Testis (tissue), 3 donors: ENCODE data around the gene IL18. TPM values are rescaled to one million over a fixed set of nuclear protein-coding genes. Genes with fewer than 3 reads are reported as not detected.

Source experiments
- DNase-seq: peaks from one replicate; pipeline ENCODE4 v3.0.0-alpha.2; 2019
- H3K27ac ChIP-seq, 2 donors: fragments of 200-600 bp; sonication (generic); one replicate each; pipeline ENCODE4 v1.5.1; 2019
- H3K27me3 ChIP-seq: fragments of 200-600 bp; sonication (generic); one replicate; pipeline ENCODE4 v1.5.1; 2019
- H3K36me3 ChIP-seq: fragments of 200-600 bp; sonication (generic); one replicate; pipeline ENCODE4 v1.5.1; 2017; ENCODE audit warnings: low read depth; ENCODE audit errors: missing control alignments
- H3K4me1 ChIP-seq: fragments of 200-600 bp; sonication (generic); one replicate; pipeline ENCODE4 v1.5.1; 2019
- H3K4me3 ChIP-seq, 2 donors: fragments of 200-600 bp; sonication (generic); one replicate each; pipeline ENCODE4 v1.5.1; 2017 to 2019
- H3K9me3 ChIP-seq: fragments of 200-600 bp; sonication (generic); one replicate; pipeline ENCODE4 v1.5.1; 2017
- POLR2A ChIP-seq: fragments of 450-650 bp; IDR thresholded peaks from one replicate; pipeline ENCODE4 v1.6.1; 2017; ENCODE audit warnings: antibody characterized with exemption, mild to moderate bottlenecking, moderate library complexity
- WGBS, 2 donors: methylation state at CpG; one replicate each; pipeline ENCODE4 v1.1.5; 2018; 5-methylcytosine and 5-hydroxymethylcytosine counted together
- intact Hi-C: fragments of 100-400 bp; cut with DNase I; formaldehyde crosslinking; loops from one replicate; pipeline ENCODE4 v1.15.1; 2023; ENCODE audit warnings: low total_unique reads
- polyA plus RNA-seq: library from polyadenylated mRNA; stranded (reverse); fragments of 350-450 nt; fragmentation: Illumina TruSeq; extraction: RNeasy Lipid Tissue Mini Kit (QIAGEN cat#74804); gene quantifications from one replicate; pipeline ENCODE4 v1.2.3, GENCODE V29; 2014; ENCODE audit warnings: low read depth, low replicate concordance; ENCODE audit not compliant: insufficient read depth
- total RNA-seq, 2 donors: library from RNA; depleted of rRNA; stranded (reverse); fragments of >200 nt; gene quantifications; one replicate each; pipeline ENCODE4 v1.2.3, GENCODE V29; 2016
- TF ChIP-seq, protein P1 (sequence below), 3 experiments: fragments of 450-650 bp in 2 of 3; fragments of 200-600 bp in 1 of 3; sonication (generic) in 1 of 3; IDR thresholded peaks; one replicate each; pipeline ENCODE4 v1.5.1; 2016 to 2019; ENCODE audit warnings: antibody characterized with exemption in 3 of 3, mild to moderate bottlenecking in 2 of 3, moderate library complexity in 1 of 3

IL18 gene
- total and polyA plus RNA-seq, 3 donors from 2014 or later, result 4.7 to 7.9 (median 7.4) TPM

DNA sequence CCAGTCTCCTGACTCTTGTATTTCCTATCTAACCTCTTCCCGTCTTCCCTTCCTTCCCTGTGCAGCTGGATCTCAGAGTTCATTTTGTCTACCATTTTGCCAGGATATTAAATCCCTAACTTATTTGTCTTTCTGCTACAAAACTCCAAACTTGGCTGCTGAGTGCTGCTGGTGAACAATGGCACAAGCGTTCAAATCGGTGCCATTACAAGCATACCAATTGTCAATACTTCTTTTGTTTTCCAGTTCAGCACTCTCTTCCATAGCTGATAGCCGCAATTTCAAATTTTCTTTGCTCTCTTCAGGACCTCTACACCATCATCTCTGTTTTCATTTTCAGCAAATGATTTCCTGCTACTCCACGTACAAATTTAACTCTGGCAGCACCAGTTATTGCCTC, 13.4 kb downstream of the IL18 start:
- intact Hi-C loops, result no loop called here
- no peaks in the 10 kb centered on the region for H3K4me1 ChIP-seq
- no peak overlapping the region for H3K27ac ChIP-seq
- TF ChIP-seq, protein P1, sequence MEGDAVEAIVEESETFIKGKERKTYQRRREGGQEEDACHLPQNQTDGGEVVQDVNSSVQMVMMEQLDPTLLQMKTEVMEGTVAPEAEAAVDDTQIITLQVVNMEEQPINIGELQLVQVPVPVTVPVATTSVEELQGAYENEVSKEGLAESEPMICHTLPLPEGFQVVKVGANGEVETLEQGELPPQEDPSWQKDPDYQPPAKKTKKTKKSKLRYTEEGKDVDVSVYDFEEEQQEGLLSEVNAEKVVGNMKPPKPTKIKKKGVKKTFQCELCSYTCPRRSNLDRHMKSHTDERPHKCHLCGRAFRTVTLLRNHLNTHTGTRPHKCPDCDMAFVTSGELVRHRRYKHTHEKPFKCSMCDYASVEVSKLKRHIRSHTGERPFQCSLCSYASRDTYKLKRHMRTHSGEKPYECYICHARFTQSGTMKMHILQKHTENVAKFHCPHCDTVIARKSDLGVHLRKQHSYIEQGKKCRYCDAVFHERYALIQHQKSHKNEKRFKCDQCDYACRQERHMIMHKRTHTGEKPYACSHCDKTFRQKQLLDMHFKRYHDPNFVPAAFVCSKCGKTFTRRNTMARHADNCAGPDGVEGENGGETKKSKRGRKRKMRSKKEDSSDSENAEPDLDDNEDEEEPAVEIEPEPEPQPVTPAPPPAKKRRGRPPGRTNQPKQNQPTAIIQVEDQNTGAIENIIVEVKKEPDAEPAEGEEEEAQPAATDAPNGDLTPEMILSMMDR (IDR thresholded peaks at IDR 0.05), result no peak
- no peak for TF ChIP-seq POLR2A
- 79 to 82% methylated on average over 5 of the region's 5 CpGs for WGBS, 2 donors
- H3K4me3 ChIP-seq, result no peak overlapping the region
- H3K9me3 ChIP-seq, result no peaks in the 10 kb centered on the region
- H3K27me3 ChIP-seq, result no peaks in the 10 kb centered on the region
- no peak for DNase-seq
- H3K36me3 ChIP-seq, result no peaks in the 10 kb centered on the region

DNA sequence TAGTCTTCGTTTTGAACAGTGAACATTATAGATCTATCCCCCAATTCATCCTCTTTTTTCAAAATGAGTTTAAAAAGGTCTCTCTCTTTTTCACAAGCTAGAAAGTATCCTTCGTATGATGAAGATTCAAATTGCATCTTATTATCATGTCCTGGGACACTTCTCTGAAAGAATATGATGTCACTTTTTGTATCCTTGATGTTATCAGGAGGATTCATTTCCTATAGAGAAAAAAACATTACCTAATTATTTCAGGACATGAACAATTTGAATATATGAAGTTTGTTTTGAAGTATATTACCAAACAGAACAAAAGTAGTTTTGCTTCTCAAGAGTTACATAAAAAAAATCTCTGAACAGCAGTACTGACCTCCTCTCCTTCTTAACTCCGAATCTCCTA, 20.3 kb downstream of the IL18 start:
- TF ChIP-seq, protein P1 (IDR thresholded peaks at IDR 0.05), result no peak
- TF ChIP-seq POLR2A, result no peak
- Histone ChIP-seq H3K9me3 (no peaks in the 10 kb centered on the region), H3K36me3 (no peaks in the 10 kb centered on the region), H3K4me3 (no peak overlapping the region), H3K27me3 (no peaks in the 10 kb centered on the region), H3K4me1 (no peaks in the 10 kb centered on the region), H3K27ac (no peak overlapping the region)
- intact Hi-C loops, result no loop called here
- DNase-seq, result no peak
- 85 to 90% methylated on average over 3 of the region's 3 CpGs for WGBS, 2 donors

DNA sequence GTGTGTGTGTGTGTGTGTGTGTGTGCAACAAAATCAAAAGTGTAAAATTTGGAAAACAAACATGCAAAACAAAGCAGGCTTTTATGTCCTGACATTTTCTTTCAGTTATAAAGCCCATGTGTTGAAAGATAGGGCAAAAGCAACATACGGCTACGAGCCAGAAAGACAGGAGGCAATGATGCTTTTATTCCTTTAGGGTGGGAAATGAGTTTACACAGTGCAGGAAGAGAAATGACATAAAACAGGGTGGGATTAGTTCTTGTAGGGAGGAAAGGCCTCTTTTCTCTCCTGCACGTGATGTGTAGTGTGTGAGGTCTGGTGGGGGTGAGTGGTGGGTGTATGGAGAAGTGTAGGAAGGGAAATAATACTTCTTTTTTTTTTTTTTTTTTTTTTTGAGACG, 29.4 kb downstream of the IL18 start:
- WGBS, 2 donors, result 76 to 84% methylated on average over 4 of the region's 4 CpGs
- H3K9me3 ChIP-seq, result no peaks in the 10 kb centered on the region

DNA sequence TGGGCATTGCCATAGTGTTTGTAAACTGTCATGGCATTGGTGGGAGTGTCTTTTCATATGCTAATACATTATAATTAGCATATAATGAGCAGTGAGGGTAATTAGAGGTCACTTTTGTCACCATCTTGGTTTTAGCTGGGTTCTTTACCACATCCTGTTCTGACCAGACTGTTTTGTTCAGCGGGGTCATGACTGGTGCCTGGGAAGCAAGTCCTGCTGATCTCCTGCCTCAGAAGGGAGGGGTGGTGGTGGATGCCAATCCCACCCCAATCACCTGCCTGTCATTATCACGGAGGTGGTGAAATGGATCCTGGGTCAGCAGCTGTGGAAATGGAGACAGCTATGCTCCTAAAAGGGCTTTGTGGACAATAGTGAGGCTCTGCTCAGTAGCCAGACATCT, 31.2 kb downstream of the IL18 start:
- Histone ChIP-seq H3K27me3 (no peaks in the 10 kb centered on the region), H3K9me3 (no peaks in the 10 kb centered on the region), H3K27ac (no peak overlapping the region), H3K36me3 (no peaks in the 10 kb centered on the region), H3K4me3 (no peak overlapping the region), H3K4me1 (no peaks in the 10 kb centered on the region)
- 70 to 76% methylated on average over 2 of the region's 2 CpGs for WGBS, 2 donors
- DNase-seq, result no peak
- TF ChIP-seq POLR2A, result no peak
- TF ChIP-seq, protein P1 (IDR thresholded peaks at IDR 0.05), result no peak
- intact Hi-C loops, result no loop called here

More for the DNA sequence above, 29.4 kb downstream of the IL18 start:
- intact Hi-C loops, result no loop called here
- H3K27ac ChIP-seq, result no peak overlapping the region
- H3K4me3 ChIP-seq, result no peak overlapping the region
- no peaks in the 10 kb centered on the region for H3K4me1 ChIP-seq
- no peaks in the 10 kb centered on the region for H3K36me3 ChIP-seq
- H3K27me3 ChIP-seq, result no peaks in the 10 kb centered on the region
- no peak for DNase-seq
- TF ChIP-seq, protein P1 (IDR thresholded peaks at IDR 0.05), result no peak
- TF ChIP-seq POLR2A, result no peak

DNA sequence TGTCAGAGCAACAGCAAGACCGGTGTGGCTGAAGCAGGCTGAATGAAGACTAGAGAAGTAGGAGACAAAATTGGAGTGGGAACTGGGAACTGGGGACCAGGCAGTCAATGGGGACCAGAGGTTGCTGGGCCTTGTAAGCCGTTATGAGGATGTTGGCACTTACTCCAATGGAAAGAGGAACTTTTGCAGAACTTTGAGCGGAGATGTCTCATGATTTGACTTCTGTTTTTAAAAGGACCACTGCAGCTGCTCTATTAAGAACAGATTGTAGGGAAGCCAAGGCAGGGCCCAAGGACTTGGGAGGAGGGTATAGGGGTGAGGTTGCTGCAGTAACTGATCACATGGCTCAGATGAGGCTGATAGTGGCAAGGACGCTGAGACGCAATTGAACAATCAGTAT, 34.2 kb downstream of the IL18 start:
- no peak overlapping the region for H3K4me3 ChIP-seq
- intact Hi-C loops, result no loop called here
- no peaks in the 10 kb centered on the region for H3K4me1 ChIP-seq
- TF ChIP-seq, protein P1 (IDR thresholded peaks at IDR 0.05), result no peak
- no peak for TF ChIP-seq POLR2A
- no peaks in the 10 kb centered on the region for H3K9me3 ChIP-seq
- no peak overlapping the region for H3K27ac ChIP-seq
- no peaks in the 10 kb centered on the region for H3K36me3 ChIP-seq
- DNase-seq, result peak; percentile 18
- 81 to 83% methylated on average over 5 of the region's 5 CpGs for WGBS, 2 donors
- no peaks in the 10 kb centered on the region for H3K27me3 ChIP-seq
